ENCODE data around the gene GPR137B. TPM values are rescaled to one million over a fixed set of nuclear protein-coding genes. Genes with fewer than 3 reads are reported as not detected.
"Not testable (repeated sequence)": the region's sequence is repeated elsewhere in the genome, so short reads cannot be mapped to it uniquely, and the experiment has no call there.

GPR137B gene
- total RNA-seq, 3 donors from 2014 or later: 5.0 to 6.0 (median 5.6) TPM

DNA sequence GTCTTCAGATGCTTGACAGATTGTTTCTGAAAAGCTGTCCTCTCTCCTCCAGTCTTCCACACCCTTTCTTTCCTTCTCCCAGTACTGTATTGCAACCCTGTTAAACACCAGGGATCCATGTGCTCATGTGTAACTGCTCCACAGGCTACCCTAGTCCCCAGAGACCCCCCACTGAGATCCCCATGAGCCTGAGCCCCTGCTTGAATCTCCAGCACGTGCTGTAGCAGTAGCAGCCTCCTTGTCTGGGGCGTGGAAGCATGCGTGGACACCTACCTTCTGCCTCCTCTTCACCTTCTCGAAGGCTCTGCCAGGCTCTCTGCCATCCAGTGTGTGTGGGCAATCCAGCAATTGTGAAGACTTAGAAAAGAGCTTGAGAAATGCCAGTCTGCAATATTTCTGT, 25.2 kb downstream of the GPR137B start:
- H3K36me3 Mint-ChIP-seq (ENCODE audit: insufficient read depth): peaks cover 14% of the 10 kb centered on the region
- H3K27me3 Mint-ChIP-seq (ENCODE audit: low read depth): no peaks in the 10 kb centered on the region
- no peak for DNase-seq
- no peaks in the 10 kb centered on the region for H3K9me3 Mint-ChIP-seq
- peaks cover 13% of the 10 kb centered on the region for H3K4me1 Mint-ChIP-seq (ENCODE audit: low read depth)
- no peak for ATAC-seq
- H3K4me3 Mint-ChIP-seq: no peak overlapping the region

DNA sequence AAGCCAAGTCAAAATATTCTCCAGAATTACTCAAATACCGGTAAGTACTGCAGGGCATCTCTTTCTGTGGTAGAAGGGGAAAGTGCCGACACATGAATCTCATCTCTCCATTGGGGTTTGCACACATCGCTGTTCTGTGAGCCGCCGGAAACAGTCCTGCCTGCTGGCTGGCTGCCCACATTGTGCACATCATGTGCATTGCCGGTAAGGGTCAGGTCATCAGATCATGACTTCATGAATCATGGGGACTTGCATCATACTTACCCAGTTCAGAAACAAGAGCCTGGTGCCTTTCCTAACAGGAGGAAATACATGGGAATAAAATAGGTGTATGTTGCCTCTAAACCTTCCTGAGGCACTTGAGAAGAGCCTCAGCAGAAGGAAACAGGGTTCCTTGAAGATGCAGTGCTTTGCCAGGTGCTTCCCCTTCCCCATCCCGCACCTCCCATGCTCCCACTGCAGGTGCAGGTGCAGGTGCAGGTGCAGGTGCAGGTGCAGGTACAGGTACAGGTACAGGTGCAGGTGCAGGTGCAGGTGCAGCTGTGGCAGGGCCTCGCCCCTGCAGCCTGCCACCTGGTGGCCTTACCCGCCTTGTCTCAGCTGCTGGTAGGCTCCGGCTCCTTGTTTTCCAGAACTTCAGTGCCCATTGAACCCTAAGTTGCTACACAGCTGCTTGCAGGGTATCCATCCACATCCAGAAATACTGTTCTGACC, 26.5 kb downstream of the GPR137B start:
- Mint-ChIP-seq H3K4me3 (no peak overlapping the region), H3K4me1 (ENCODE audit: low read depth) (peaks cover 5% of the 10 kb centered on the region), H3K36me3 (ENCODE audit: insufficient read depth) (peaks cover 10% of the 10 kb centered on the region), H3K9me3 (no peaks in the 10 kb centered on the region), H3K27me3 (ENCODE audit: low read depth) (no peaks in the 10 kb centered on the region)
- no peak for DNase-seq
- peak in 1 of 2 donors; percentile 69 for ATAC-seq

- Mint-ChIP-seq H3K9me3 (no peaks in the 10 kb centered on the region), H3K4me1 (ENCODE audit: low read depth) (no peaks in the 10 kb centered on the region), H3K27me3 (ENCODE audit: low read depth) (no peaks in the 10 kb centered on the region), H3K36me3 (ENCODE audit: insufficient read depth) (peaks cover 4% of the 10 kb centered on the region), H3K4me3 (no peak overlapping the region)
- DNase-seq: no peak
- no peak for ATAC-seq
Observed at GRCh38 chr1:236172041-236172579, 29.8 kb downstream of the GPR137B start.

- DNase-seq: no peak
- Mint-ChIP-seq H3K4me1 (ENCODE audit: low read depth) (no peaks in the 10 kb centered on the region), H3K27me3 (ENCODE audit: low read depth) (no peaks in the 10 kb centered on the region), H3K9me3 (no peaks in the 10 kb centered on the region), H3K36me3 (ENCODE audit: insufficient read depth) (peaks cover 4% of the 10 kb centered on the region), H3K4me3 (no peak overlapping the region)
- ATAC-seq: no peak
Observed at GRCh38 chr1:236173174-236173767, 30.9 kb downstream of the GPR137B start.

DNA sequence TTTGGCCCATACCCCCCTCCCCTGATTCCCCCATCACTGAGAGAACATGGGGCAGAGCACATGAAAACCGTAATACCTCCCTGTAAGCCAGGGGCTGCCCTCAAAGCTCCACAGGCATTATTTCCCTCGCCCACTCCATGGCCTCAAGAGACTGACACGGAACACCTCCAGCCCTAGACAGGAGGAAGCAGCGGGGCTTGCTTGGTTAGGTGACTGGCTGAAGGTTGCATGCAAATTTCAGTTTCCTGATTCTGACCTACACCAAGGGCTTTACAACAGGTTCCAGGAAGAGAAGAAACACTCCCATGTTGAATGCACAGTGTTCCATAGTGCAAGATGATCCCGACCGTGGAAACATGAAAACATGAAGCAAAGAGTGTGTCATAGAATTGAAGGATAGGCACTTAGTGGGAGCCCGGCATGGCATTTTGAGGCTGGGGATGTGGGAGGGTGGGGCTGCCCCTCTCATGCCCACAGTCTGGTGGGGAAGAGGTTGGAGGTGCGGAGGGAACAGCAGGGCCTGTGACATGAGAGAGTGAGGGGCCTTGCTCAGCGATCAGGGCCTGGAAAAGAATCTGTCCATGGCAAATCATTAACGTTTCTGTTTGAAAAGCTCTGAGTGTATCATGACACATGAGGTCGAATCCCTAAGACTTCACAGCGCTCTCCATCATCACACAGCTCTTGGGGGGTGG, 33.5 kb downstream of the GPR137B start:
- Mint-ChIP-seq H3K4me3 (no peak overlapping the region), H3K27me3 (ENCODE audit: low read depth) (no peaks in the 10 kb centered on the region), H3K9me3 (no peaks in the 10 kb centered on the region), H3K4me1 (ENCODE audit: low read depth) (no peaks in the 10 kb centered on the region), H3K36me3 (ENCODE audit: insufficient read depth) (peaks cover 7% of the 10 kb centered on the region)
- DNase-seq (no peak), ATAC-seq (no peak)

GRCh38 chr1:236176337-236177336, 34.3 kb downstream of the GPR137B start:
- Mint-ChIP-seq H3K4me3 (no peak overlapping the region), H3K9me3 (no peaks in the 10 kb centered on the region), H3K4me1 (ENCODE audit: low read depth) (no peaks in the 10 kb centered on the region), H3K36me3 (ENCODE audit: insufficient read depth) (peaks cover 9% of the 10 kb centered on the region), H3K27me3 (ENCODE audit: low read depth) (no peaks in the 10 kb centered on the region)
- no peak for ATAC-seq
- DNase-seq: no peak

- Mint-ChIP-seq H3K4me3 (no peak overlapping the region), H3K36me3 (ENCODE audit: insufficient read depth) (peaks cover 14% of the 10 kb centered on the region), H3K4me1 (ENCODE audit: low read depth) (no peaks in the 10 kb centered on the region), H3K9me3 (no peaks in the 10 kb centered on the region), H3K27me3 (ENCODE audit: low read depth) (no peaks in the 10 kb centered on the region)
- no peak for DNase-seq
- ATAC-seq: no peak
Observed at GRCh38 chr1:236179634-236180033, 37.3 kb downstream of the GPR137B start.

- Mint-ChIP-seq H3K27me3 (ENCODE audit: low read depth) (no peaks in the 10 kb centered on the region), H3K9me3 (no peaks in the 10 kb centered on the region), H3K36me3 (ENCODE audit: insufficient read depth) (peaks cover 24% of the 10 kb centered on the region), H3K4me3 (no peak overlapping the region), H3K4me1 (ENCODE audit: low read depth) (peaks cover 1% of the 10 kb centered on the region)
- DNase-seq (no peak), ATAC-seq (no peak)
Observed at GRCh38 chr1:236181059-236181458, 38.7 kb downstream of the GPR137B start.

GRCh38 chr1:236185687-236186086, 43.3 kb downstream of the GPR137B start:
- H3K9me3 Mint-ChIP-seq: peaks cover 22% of the 10 kb centered on the region
- peaks cover 62% of the 10 kb centered on the region for H3K36me3 Mint-ChIP-seq (ENCODE audit: insufficient read depth)
- ATAC-seq: no peak
- H3K4me1 Mint-ChIP-seq (ENCODE audit: low read depth): peaks cover 1% of the 10 kb centered on the region
- no peak overlapping the region for H3K4me3 Mint-ChIP-seq
- H3K27me3 Mint-ChIP-seq (ENCODE audit: low read depth): no peaks in the 10 kb centered on the region
- DNase-seq: no peak

GRCh38 chr1:236186471-236186870, 44.1 kb downstream of the GPR137B start:
- not testable (repeated sequence) for ATAC-seq; H3K4me3 Mint-ChIP-seq; DNase-seq; H3K4me1 Mint-ChIP-seq (ENCODE audit: low read depth); H3K27me3 Mint-ChIP-seq (ENCODE audit: low read depth)
- H3K9me3 Mint-ChIP-seq: peaks cover 26% of the 10 kb centered on the region
- H3K36me3 Mint-ChIP-seq (ENCODE audit: insufficient read depth): peaks cover 69% of the 10 kb centered on the region

DNA sequence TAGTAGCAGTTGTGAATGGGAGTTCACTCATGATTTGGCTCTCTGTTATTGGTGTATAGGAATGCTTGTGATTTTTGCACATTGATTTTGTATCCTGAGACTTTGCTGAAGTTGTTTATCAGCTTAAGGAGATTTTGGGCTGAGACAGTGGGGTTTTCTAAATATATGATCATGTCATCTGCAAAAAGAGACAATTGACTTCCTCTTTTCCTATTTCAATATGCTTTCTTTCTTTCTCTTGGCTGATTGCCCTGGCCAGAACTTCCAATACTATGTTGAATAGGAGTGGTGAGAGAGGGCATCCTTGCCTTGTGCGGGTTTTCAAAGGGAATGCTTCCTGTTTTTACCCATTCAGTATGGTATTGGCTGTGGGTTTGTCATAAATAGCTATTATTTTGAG, 45.7 kb downstream of the GPR137B start:
- not testable (repeated sequence) for H3K4me1 Mint-ChIP-seq (ENCODE audit: low read depth); H3K4me3 Mint-ChIP-seq; DNase-seq; H3K27me3 Mint-ChIP-seq (ENCODE audit: low read depth); ATAC-seq
- H3K9me3 Mint-ChIP-seq: peaks cover 26% of the 10 kb centered on the region
- peaks cover 72% of the 10 kb centered on the region for H3K36me3 Mint-ChIP-seq (ENCODE audit: insufficient read depth)

GRCh38 chr1:236193184-236193583, 50.8 kb downstream of the GPR137B start:
- ATAC-seq (no peak), DNase-seq (no peak)
- Mint-ChIP-seq H3K36me3 (ENCODE audit: insufficient read depth) (peaks cover 75% of the 10 kb centered on the region), H3K4me1 (ENCODE audit: low read depth) (no peaks in the 10 kb centered on the region), H3K27me3 (ENCODE audit: low read depth) (no peaks in the 10 kb centered on the region), H3K9me3 (peaks cover 56% of the 10 kb centered on the region), H3K4me3 (no peak overlapping the region)

- Mint-ChIP-seq H3K4me3 (no peak overlapping the region), H3K9me3 (peaks cover 47% of the 10 kb centered on the region), H3K4me1 (ENCODE audit: low read depth) (no peaks in the 10 kb centered on the region), H3K27me3 (ENCODE audit: low read depth) (no peaks in the 10 kb centered on the region), H3K36me3 (ENCODE audit: insufficient read depth) (peaks cover 50% of the 10 kb centered on the region)
- no peak for DNase-seq
- no peak for ATAC-seq
Observed at GRCh38 chr1:236200925-236201324, 58.6 kb downstream of the GPR137B start.

DNA sequence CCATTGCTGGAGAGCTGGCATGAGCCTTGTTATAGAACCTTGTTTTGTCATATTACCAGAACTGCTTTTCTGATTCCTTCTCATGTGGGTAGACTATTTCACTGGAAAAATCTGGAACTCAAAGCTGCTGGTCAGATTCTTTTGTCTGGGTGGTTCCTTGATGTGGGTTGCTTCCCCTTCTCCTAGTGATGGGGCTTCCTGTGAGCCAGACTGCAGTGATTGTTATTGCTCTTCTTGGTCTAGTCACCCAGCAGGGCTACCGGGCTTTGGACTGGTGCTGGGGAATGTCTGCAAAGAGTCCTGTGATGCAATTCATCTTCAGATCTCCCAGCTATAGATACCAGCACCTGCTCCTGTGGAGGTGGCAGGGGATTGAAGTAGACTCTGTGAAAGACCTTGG, 59.4 kb downstream of the GPR137B start:
- DNase-seq (no peak), ATAC-seq (no peak)
- no peaks in the 10 kb centered on the region for H3K27me3 Mint-ChIP-seq (ENCODE audit: low read depth)
- H3K4me3 Mint-ChIP-seq: no peak overlapping the region
- no peaks in the 10 kb centered on the region for H3K4me1 Mint-ChIP-seq (ENCODE audit: low read depth)
- H3K36me3 Mint-ChIP-seq (ENCODE audit: insufficient read depth): peaks cover 54% of the 10 kb centered on the region
- H3K9me3 Mint-ChIP-seq: peaks cover 45% of the 10 kb centered on the region

Data from activated T-cell treated with anti-CD3 and anti-CD28 coated beads, Interleukin-2, amount 50 U/mL, for 4 hours (primary cell).